CD4-positive, alpha-beta T cell treated with Interleukin-17A for 4 hours (primary cell): ENCODE results near the gene CIAO1.
A peak's percentile ranks its signal among the peaks of the same experiment; 100 is the strongest.
"Not testable (repeated sequence)": the region's sequence is repeated elsewhere in the genome, so short reads cannot be mapped to it uniquely, and the experiment has no call there.

Experiments
- DNase-seq: peaks from one replicate; pipeline ENCODE4 v3.0.0-alpha.2; 2020; ENCODE audit warnings: mixed read lengths

The CIAO1 gene

GRCh38 chr2:96265840-96266679, at the start of gene CIAO1, which contains the start of gene TMEM127:
Gene CIAO1, plus strand, starts transcription at chr2:96266225. Its CDS starts 126 bp downstream, at chr2:96266351.
Gene TMEM127, minus strand, starts transcription at chr2:96265997. Its CDS starts 616 bp downstream, at chr2:96265381.
- DNase-seq: peak; percentile 97

- no peak for DNase-seq
These were observed 47.4 kb upstream of the CIAO1 start for GRCh38 chr2:96218508-96219131.

- not testable (repeated sequence) for DNase-seq
These were observed 46.1 kb upstream of the CIAO1 start for GRCh38 chr2:96219959-96220358.

GRCh38 chr2:96221106-96221505, 44.9 kb upstream of the CIAO1 start:
- not testable (repeated sequence) for DNase-seq

GRCh38 chr2:96225016-96225533, 41.0 kb upstream of the CIAO1 start:
- DNase-seq: no peak

- no peak for DNase-seq
These were observed 34.7 kb upstream of the CIAO1 start for GRCh38 chr2:96231316-96231715.

GRCh38 chr2:96233436-96233835, 32.6 kb upstream of the CIAO1 start:
- no peak for DNase-seq

- DNase-seq: no peak
These were observed 32.1 kb upstream of the CIAO1 start for GRCh38 chr2:96233880-96234316.

- DNase-seq: no peak
These were observed 29.1 kb upstream of the CIAO1 start for GRCh38 chr2:96236882-96237281.

- no peak for DNase-seq
These were observed 27.8 kb upstream of the CIAO1 start for GRCh38 chr2:96238266-96238665.

- DNase-seq: no peak
These were observed 26.9 kb upstream of the CIAO1 start for GRCh38 chr2:96239091-96239490.

GRCh38 chr2:96239745-96240264, 26.2 kb upstream of the CIAO1 start:
- DNase-seq: no peak

- no peak for DNase-seq
These were observed 25.5 kb upstream of the CIAO1 start for GRCh38 chr2:96240341-96241038.

GRCh38 chr2:96241227-96241626, 24.8 kb upstream of the CIAO1 start:
- DNase-seq: no peak

GRCh38 chr2:96241900-96242611, 24.0 kb upstream of the CIAO1 start:
- DNase-seq: peak; percentile 60

- DNase-seq: no peak
These were observed 22.2 kb upstream of the CIAO1 start for GRCh38 chr2:96243843-96244242.

- DNase-seq: peak; percentile 19
These were observed 20.2 kb upstream of the CIAO1 start for GRCh38 chr2:96245609-96246390.

GRCh38 chr2:96247009-96247408, 19.0 kb upstream of the CIAO1 start:
- DNase-seq: no peak

GRCh38 chr2:96247896-96248295, 18.1 kb upstream of the CIAO1 start:
- DNase-seq: no peak

- no peak for DNase-seq
These were observed 17.4 kb upstream of the CIAO1 start for GRCh38 chr2:96248624-96249023.

GRCh38 chr2:96249654-96250053, 16.4 kb upstream of the CIAO1 start:
- DNase-seq: no peak
